Measurements from ENCODE around the gene SLC12A8.

The SLC12A8 gene

DNA sequence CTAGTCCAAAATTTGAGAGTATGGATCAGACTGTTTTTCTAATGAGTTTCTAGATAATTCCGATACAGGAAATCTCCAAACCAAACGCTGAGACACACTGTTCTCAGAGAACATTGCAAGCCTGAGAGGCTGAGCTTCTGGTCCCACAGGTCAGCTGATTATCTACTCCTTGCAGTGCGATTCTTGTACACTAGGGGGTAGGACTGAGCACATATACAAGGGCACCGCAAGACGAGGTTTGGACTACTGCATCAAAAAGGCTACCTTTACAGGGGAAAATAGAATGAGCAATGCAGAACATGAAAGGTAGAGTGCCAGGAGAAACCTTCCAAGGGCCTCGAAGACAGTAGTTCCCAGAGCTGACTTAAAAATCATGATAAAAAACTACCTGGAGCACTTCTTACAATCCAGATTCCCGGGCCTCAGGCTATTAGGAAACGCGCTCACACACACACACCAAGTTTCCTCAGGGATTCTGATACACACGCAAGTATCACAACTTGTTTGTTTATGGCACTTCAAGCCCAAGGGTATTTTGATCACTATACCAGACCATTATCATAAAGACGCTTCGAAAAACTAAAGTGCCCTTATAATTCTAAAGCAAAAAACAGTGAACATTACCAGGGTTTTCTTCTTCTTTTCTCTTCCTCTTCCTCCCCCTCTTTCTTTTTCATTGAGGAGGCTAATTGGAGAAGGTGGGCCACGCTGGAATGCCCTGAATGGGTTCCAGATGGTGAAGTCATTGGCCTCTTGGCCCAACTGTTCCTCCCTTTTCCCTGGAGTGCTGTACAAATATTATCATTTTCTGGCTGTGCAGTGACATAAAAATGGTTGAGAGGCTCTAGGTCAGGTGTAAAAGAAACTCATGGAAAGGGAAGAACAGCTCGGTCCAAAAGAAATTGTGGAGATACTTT lies 61.8 kb downstream of the SLC12A8 start:
- DNase-seq: peak; percentile 14

DNA sequence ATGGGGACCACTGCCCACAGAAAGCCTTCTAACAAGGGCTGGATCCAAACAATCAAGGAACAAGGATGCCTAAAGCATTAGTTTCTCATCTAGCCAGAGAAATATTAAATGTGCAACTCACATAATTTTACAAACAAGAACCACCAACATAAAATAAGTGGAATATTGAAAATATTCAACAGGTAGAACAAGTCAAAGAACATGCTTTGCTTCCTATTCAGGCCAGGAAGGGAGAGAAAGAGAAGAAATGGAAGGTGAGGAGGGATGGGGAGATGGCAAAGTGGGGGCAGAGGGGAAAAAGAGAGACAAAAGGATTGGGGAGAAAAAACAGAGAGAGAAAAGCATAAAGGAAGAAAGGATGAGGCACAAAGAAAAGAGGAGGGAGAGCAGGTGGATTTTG lies 63.1 kb downstream of the SLC12A8 start:
- no peak for DNase-seq

DNA sequence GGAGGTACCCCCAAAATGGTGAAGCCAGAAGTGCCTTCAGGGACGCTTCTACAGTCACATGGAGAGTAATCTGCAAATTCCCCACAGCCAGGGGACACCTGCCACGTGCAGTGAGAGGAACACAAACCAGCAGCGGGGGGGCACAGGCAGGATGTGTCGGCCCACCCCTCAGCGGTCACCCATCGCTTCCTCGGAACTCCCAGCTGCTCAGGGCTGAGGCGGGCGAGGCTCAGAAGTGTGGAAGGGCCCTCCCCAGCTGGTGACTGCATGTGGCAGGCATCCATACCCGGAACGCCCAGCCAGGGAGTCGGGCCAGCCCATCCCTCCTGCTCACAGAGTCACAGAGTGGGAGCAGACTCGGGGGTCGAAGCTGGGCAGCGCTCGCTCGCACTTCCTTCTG lies 63.7 kb downstream of the SLC12A8 start:
- no peak for DNase-seq

DNA sequence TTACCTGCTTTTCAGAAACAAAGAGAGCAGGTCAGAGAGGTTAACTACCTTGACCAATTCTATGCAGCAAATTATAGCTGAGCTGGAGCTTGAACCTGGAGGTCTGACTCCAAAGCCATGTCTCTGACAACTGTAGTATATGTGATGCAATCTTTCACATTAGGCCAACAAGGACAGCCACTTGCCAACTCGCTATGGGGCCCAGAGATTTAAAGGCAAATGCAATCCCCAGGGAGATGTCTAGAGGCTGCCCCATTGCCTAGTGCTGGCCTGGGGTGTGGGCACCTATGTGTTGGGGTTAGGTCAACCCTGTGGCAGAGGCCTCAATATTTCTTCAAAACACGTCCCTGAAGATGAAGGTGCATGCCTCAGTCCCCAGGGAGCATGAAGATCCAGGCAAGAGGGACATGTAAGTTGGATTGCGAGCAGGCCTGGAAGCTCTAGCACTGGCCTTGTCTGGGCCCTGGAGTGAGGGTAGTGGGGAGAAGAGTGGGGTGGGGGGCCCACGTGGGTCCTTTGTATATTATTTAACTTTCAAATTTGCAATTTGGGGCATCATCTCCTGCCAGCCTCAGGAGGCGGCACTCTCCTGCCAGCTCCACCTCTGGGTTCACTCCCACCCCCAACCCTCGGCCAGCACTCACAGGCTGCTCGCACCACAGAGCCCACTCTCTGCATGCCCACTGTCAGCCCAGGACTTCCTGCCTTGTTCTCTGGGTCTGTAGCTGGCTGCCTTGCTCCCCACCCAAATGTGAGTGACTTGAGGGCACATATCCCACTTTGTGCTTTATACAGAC lies 64.3 kb downstream of the SLC12A8 start:
- no peak for DNase-seq

DNA sequence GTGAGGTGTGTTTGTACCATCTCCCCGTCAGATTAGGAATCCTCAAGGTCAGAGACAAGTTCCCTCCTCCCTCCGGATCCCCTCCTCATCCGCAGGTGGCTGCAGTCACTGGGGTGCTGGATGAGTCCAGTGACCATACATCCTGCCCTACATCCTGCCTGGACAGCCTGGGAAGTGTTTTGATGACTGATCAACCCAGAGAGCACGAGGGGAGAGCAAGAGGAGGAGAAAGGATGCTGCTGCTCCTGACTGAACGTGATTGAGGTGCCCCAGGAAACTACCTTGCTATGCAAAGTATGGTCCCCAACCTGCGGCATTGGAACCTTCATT lies 65.1 kb downstream of the SLC12A8 start:
- DNase-seq: no peak

DNA sequence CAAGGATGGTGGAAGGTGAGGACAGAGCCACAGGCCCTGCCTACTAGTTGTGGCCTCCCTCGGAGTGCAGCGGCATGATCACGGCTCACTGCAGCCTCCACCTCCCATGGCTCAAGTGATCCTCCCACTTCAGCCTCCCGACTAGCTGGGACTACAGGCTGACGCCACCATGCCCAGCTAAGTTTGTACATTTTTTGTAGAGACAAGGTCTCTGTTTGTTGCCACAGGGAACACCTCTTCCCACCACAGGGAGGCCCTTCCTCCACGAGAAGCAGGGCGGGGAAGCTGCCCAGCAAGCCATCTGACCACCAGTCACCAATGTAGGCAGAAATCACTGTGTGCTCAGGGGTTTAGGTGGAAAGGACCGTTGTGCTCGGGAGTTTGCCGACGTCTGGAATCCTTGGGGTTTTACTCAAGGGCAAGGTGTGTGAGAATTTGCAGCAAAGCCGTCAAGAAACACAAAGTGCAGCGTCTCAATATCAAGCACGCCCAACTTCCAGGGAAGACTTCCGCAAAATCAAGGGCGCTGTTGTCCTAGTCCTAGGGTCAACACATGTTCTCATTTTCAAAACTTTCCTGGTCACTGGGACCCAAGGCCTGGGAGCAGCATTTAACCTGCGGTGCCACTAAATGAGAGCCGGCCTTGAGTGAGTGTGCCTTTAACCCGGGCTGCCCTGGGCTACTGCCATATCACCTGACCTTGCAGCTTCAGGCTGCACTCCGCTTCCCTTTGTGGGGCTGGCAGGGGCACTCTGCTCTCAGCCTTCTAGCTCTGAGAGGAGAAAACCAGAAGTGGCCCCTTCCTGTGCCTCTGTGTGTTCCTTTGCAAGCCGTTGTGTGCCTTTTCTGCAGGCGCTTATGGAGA lies 65.7 kb downstream of the SLC12A8 start:
- no peak for DNase-seq

DNA sequence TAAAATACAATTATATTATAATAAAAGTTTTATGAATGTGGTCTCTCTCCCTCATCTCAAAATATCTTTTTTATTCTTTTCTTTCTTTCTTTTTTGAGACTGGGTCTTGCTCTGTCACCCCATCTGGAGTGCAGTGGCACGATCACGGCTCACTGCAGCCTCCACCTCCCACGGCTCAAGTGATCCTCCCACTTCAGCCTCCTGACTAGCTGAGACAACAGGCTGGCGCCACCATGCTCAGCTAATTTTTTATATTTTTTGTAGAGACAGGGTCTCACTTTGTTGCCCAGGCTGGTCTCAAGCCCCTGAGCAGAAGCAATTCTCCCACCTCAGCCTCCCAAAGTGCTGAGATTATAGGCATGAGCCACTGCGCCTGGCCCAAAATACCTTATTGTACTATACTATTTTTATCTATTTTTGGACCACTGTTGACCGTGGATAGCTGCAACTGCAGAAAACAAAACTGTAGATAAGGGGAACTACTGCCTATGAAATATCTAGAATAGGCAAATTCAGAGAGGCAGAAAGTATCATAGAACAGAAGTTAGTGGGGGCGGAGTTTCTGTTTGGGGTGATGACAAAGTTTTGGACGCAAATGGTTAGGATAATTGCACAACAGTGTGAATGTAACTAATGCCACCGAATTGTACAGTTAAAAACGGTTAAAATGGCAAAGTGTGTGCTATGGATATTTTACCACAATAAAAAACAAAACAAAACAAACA lies 66.6 kb downstream of the SLC12A8 start:
- DNase-seq: no peak

DNA sequence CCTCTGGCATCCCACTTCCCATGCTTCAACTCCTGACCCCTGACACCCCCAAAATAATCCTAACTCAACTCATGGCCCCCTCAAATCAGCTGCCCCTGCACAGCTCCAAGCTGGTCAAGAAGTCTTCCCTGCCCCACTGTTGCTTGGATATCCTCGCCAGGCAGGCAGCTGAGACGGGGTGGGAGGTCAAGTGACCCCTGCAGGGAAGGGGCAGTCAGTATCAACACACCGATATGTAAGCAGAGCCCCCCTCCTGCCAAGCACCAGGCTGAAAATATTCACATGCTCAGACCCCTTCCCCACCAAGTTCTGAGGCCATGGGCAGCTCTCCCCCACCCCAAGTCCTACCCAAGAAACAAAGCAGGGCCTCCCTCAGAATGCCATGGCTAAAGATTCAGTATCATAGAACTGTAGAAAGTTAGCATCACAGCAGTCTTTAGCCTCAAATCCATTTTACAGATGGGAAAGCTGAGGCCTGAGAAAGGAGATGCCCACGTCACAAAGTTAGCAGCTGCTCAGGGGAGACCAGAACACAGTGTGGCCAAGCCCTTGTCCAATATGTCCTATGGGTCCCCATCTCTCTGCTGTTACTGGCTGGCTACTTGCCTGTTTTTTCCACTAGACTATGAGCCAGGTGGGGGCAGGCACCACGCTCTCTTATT lies 67.8 kb downstream of the SLC12A8 start:
- DNase-seq: no peak

DNA sequence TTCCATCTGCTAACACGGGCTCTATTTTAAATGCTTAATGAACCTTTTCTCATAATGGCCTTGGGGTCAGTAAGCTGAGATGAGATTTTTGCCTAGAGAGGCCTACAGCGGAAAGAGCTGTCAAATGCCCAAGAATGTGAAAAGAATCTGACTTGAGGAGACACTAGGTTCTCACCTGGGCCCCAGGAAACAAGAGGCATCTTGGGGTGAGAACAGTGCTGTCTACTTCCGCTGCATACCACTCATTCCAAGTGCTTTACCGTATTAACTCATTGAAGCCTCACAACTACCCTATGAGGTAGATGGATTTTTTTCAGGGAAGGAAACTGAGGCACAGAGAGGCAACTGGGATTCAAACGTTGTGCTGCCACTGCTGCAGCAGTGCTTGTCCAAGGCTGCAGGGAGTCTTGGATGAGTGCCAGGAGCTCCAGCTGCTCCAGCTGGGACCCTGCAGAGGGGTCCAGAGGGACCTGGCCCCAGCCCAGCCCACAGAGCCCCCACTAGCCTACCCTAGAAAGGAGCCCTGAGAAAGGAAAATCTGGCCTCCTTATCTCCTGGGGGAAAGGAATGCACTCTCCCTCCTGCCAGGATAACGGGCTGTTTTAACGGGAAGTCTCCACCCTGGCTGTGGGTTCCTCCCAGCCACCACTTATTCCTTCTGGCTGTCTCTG lies 68.4 kb downstream of the SLC12A8 start:
- DNase-seq: no peak

DNA sequence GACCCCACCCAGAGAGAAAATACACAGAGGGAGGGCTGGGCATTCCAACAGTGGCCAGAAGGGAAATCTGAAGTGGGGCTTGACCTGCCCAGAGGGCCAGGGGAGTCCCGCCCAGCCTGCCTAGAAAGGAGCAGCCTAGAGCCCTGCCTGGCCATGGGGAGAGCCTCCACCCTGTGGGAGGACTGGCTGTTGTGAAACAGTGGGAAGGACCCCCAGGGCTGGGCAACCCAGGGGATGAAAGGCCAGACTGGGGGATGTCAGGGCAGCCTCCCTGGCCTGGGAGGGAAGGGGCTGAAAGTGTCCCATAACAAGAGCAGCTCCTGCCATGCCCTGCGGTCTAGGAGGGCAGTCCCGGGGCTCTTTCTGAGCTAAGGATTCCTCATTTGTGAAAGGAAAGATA lies 69.0 kb downstream of the SLC12A8 start:
- no peak for DNase-seq

DNA sequence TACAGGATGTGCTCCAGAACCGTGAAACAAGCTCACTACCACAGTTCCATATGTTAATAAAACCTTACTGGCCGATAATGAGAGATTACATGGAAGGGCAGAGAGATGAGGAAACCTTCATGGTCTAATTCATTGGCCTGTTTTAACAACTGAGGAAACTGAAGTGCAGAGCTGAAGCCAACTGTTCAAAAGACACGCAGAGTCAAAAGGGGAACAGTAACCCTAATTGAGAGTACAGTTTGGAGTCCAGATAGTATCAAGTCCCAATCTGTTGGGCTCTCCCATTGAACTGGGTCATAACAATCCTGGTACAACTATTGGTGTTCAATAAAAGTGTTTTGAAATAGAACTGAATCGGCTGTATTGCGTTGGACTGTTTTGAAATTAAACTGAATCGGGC lies 69.6 kb downstream of the SLC12A8 start:
- DNase-seq: no peak

DNA sequence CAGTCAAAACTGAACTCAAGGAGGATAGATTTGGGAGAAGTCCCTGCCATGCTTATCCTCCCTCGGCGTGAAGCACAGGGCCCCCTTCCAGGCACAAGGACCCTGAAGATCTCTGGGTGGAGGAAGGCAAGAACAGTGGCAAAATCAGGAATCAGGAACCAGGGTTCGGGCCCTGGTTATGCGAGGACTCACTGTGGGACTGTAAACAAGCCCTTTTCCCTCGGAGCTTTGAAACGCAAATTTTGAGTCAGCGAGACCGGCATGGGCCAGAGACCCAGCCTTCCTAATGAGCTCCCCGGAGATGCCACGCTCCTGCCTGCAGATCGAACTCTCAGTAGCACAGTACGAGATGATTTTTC lies 70.1 kb downstream of the SLC12A8 start:
- no peak for DNase-seq

DNA sequence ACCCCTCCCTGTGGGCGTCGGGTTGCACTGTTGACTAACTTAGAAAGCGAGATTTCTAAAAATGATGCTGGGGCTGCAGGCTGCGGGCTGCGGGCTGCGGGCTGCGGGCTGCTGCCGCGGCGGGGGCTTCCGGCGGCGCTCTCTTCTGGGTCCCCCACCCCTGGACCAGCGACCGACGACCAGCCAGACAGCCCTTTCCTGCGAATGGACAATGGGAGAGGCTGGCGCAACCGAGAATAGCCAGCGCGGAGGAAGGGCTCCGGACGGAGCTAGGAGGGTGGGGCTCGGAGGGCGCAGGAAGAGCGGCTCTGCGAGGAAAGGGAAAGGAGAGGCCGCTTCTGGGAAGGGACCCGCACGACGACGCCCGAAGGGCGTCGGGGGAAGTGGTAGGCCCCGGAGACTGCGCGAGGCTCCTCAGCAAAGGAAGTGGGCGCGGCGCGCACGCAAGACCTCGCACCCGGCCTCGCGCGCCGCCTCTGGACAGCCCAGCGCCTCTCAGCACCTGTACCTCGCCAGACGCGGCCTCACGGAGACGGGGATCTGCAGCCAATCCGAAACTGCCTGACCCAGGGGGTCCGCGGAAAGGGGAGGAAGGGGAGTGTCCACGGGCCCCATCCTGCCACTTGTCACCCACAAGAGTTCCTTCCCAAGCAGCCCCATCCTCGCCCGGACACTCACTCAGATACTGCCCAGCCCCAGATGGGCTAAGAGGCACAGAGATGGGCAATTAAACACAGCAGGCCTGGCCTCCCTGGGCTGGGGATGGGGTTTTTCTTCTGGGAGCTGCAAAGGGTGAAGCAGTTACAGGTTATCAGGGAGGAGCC lies 70.7 kb downstream of the SLC12A8 start:
- peak; percentile 11 for DNase-seq

DNA sequence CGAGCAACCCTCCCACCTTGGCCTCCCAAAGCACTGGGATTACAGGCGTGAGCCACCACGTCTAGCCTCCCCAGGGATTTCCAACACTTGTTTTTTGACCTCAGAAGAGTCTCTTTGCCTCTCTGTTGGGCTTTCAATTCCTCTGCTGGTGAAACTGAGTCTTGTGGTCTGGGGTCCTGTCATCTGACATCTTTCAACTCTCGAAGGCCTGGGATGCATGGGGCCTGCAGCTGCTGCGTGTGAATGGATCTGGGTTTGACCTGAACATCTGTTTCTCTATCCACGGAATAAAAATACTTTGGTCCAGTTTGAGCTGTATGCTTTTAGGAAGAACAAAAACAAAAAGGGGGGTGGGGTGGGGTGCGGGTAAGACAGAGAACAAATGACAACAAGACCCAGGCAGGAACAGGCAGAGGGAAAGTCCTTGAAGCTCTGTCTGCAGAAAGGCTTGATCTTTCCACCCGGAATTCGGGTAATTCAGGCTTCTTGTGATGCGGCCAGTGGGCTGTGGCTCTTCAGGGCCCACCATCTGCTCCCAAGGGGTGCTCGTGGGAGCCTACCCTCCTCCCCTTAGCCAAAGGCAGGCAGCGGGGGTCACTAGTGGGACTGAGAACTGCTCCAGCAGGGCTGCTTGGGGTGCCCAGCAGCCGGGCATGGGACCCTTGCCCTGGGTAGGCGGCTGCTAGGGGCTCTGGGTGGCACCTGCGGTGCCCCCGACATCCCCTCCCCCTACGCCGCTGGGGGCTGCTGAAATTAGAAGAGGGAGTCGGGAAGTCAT lies 71.5 kb downstream of the SLC12A8 start:
- no peak for DNase-seq

DNA sequence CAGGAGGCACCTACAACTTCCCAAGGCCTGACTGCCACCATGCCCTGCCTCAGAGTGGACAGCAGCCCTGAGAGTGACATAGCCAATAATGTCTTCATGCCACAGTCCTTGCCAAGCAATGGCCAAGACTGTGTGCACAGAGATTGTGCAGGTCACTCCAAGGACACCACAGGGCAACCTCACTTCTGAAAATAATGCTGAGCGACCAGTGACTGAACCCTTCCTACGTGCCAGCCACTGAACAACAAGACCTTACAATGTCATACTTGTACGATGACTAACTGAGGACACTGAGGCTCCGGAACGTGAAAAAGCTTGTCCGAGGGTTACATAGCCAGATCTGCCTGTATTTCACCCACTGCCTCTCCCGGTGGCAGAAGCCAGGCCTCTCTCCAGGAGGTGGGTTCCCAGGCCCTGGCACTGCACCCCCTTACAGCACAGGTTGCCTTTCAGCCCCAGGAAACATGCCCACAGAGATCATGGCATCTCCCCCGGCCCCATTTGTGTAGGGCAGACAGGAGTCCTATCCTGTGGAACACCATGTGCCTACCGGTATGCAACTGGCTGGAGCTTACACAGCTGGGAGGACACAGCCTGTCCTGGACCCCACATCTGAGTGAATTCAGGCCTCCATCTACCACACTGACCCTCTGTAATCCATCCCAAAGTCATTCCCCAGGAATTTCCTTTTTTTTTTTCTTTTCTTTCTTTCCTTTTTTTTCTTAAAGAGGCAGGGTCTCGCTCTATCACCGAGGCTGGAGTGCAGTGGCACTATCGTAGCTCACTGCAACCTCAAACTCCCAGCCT lies 72.3 kb downstream of the SLC12A8 start:
- no peak for DNase-seq

DNA sequence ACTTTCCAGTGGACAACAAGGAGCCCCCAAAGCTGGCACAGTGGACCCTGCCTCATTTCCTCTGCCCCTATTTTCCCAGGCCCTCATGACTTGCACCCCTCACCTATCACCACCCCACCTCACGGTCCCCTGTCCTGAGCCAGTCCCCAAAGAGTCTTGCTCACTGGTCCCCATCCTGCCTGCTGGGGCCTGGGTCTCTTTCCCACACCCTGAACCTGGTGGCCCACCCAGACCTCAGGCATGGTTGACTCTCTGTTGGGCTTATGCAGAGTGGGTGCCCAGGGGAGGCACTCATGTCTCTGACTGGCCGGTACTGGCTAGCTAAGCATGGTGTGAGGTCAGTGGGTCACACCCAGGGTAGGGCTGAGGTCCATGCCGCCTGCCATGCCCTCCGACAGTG lies 73.2 kb downstream of the SLC12A8 start:
- no peak for DNase-seq

DNA sequence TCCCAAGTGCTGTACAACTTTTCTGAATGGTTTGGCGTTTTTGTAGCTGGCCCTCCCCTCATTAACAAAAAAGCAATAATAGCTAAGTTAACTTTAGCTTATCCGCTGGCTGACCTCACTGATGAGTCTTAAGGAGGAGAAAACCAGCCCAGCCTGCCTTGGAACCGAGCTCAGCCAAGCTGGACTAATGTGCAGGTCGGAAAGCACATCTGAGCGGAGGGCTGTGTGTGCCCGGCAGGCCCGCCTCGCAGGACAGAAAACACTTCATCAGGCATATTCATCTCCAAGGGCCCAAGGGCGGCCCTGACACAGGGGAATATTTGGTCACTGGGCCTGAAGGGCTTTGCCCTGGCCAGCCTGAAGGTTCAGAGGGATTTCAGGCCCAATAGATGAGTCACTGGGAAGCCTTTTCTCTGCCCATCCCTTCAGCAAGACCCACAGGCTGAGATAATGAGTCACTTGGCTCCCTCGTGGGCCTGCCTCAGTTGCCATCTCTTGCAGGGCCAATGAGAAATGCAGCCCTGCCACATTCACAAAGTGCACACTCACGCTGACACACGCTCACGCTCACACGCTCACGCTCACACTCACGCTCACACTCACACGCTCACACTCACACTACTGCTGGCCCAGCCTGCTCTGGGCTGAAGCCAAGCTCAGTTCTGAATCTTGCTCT lies 75.1 kb downstream of the SLC12A8 start:
- no peak for DNase-seq

DNA sequence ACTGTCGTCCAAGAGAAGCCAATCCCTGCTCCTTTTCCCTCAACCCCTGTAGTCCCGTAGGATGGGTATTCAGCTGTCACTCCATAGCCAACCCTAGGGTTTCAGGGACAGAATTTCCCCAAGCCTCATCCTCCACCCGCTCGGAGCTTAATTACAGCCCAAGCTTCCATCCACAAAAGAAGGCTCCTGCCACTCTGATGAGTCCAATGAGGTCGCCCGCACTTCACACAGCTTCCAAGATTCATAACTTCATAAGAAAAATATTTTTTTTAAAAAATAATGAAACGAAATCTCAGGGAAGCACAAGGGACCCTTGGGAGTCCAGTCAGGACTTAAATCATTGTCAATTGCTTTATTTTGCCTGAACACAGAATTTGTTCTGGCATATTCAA lies 75.6 kb downstream of the SLC12A8 start:
- no peak for DNase-seq

All from NCI-H748 treated with DMSO at 0.1 percent for 48 hours (cell line).